HG03469 (cell line): ENCODE results near the gene EPB41L2.
A peak's percentile ranks its signal among the peaks of the same experiment; 100 is the strongest.

Experiments
- ATAC-seq: cut with Tn5 transposase; IDR thresholded peaks from one replicate; pipeline ENCODE4 v1.9.1; 2021; ENCODE audit warnings: mild to moderate bottlenecking, moderate library complexity, moderate number of reproducible peaks; ENCODE audit not compliant: unreplicated experiment

Gene EPB41L2

DNA sequence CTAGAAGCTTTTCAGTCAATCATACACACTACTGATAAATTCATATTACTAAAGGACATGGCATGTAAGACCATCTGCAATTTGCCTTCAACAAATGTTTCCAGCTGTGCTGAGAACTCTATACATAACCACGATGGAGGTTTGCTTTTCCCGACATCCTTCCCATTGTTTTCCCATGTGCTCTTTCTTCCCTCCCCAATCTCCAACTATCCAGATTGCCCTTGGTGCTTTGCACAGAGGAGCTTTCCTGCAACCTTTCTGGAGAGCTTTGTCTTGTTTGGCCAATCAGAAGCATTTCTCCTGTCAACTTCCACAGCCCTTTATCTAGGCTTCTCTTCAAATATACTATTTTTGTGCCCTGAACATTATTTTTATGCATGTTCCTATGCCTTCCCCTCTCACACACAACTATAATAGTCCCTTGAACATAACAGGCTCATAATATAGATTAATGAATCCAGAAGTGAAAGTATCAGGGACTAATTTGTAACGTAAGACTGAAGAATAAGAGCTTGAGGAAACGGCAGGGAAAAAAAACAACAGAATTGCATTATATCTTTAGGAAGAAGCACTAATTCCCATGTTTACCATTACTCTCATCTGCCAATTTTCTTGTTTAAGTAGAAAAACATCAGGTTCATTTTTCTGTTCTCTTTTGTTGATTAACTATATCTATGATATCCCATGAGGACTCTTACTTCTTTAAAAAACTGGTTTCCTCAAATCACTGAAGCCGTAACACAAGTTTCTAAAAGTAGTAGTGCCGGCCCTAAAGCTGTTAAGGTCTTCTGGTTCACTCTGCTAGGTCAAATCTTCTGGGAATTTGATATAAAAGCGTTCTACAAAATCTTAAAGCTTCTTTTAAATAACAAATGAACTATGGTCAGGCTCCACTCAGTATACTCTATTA lies 215.8 kb downstream of the EPB41L2 start:
- no peak for ATAC-seq

DNA sequence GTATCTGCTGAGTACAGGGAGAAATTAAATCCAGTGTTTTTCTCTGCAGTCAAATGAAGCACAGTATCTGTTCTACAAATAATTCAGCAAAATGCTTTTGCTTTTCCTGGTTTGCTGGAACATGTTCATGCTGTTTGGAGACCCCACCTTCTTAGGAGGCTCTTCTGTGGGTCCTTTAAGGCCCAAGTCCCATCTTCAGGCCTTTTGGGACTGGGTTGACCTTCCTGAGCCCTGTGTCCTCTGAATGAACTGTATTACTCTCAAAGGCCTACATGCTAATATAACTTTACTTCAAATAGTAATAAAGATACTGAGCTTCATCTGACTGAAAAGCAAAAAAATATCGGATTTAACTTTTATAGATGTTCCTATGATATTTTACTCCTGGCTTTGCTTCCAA lies 216.5 kb downstream of the EPB41L2 start:
- no peak for ATAC-seq

DNA sequence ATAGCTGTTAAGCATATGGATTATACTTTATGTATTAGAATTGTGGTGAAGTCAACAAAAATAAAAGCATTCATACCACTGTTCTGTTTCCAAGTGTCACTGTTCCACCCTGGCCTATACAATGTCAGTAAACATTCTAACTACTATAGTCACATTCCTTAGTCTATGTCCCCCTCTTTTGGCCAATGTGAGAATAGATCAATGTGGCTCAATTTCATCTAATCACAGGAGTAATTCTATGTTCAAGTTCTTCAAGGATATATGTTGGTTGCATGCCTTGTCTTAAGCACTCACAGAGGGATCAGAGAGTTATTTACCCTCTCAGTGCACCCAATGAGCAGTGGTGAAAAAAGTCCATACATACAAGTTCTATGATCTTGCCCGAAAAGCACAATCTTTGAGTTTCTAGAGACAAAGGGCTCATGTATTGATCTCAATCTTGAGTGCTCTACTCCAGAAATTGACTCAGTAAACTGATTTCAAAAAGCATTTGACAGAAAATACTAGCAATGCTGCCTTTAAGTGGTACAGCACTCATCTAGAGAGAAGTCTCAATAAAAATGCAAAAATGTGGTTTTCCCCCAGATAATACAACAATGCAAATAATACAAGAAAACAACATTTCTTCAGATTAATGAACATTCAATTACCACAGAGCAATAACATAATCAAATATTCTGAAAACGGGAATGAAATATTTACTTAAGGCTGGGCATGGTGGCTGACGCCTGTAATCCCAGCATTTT lies 219.3 kb downstream of the EPB41L2 start:
- ATAC-seq: peak; percentile 64

DNA sequence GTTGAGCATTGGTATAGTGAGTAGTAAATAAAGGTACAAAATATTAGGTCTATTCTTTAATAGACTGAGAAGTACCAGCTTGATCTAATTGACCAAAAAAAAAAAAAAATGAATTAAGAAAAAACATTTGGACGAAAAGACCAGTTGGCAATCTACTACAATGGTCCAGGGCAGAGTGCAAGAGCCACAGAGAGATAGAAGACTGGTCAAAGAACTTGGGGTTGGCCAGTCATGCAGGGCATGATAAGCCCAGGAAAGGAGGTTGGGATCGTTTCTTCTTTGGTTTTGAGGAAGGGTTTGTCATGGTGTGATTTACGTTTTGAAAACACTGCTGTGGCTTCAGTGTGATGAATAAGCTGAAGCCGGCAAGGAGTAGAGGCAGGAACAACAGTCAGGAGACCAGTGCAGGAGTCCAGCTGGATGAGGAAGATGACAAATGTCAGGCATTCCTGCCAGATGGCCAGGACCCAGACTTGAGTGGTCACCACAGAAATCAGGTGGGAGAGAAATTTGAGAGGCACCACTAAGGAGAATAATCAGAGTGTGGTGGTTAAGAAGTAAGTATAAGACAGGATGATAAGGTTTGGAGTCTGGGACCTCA lies 221.8 kb downstream of the EPB41L2 start:
- no peak for ATAC-seq

DNA sequence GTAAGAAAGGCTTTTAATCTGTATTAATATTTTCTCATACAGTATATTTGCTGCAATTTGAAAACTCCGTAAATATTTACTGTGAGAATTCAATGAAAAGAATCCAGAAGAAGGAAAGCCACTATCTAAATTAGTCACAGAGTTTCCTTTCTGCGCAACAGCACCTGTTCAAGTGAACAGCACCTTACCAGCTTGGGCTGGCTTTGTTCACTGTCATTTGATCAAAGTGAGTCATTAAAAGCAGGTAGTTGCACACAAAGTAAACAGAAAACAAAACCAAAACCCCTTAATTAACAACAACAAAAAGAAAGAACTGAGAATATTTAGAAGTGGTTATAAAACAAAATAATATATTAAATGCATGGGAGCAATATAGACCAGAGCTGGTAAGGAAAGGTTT lies 223.0 kb downstream of the EPB41L2 start:
- no peak for ATAC-seq

DNA sequence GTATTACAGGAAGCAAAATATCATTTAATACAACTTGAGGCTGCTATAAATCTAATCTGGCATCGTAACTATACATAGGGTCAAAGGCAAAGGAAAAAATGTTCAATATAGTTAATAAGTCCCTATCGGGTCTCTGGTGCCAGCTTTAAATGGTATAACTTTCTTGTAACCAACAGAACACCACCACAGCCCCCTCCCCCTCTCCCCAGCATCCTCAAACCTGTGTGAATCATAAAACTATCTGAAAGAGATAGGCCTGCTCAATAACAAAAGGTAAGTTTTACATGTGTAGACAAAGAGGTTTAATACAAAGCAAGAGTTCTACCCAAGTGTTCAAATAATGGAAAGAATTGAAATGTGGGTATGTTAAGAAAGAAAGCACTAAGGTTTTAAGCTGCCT lies 223.7 kb downstream of the EPB41L2 start:
- no peak for ATAC-seq

DNA sequence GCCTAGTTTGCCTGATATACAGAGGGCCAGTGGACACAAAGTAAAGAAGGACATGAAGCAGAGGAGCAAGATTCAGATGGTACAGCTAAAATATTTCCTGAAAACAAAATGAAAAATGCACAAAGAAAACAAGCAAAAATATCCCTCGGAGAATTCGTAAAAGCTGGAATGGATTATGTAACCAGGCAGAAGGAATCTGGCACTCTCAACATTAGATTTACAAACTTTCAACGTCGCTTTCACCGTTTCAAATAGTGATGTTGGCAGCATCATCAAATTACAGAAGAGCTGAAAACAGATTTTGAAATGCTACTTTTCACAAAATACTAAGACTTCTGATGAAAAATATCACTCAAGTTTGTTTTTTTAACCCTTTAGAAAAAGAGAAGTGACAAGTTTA lies 224.1 kb downstream of the EPB41L2 start:
- no peak for ATAC-seq

DNA sequence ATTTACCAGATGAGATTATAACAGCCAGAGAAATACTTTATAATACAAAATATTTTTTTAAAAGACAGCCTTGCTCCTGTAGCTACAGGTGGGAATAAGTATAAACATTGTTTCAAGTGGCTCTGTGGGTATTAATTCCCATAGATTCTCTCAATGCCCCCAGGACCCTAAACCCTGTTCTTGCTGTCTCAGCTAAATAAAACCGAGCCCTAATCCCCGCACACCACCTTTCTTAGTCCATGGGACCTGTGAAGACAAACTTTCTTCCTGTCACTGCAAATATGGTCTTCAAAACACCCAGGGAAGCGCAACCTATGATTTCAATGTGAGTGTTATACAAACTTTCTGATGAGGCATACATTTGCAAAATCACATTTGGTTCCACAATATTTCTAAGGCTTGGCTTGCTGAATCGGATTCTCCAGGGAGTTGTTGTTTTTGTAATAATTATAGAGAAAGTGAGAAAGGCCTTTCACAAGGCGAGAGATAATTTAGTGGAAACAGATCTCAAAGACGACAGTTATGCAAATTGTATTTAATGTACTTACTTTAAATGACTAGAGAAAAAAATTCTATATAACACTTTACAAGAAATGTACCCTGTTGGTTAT lies 224.7 kb downstream of the EPB41L2 start:
- ATAC-seq: no peak

DNA sequence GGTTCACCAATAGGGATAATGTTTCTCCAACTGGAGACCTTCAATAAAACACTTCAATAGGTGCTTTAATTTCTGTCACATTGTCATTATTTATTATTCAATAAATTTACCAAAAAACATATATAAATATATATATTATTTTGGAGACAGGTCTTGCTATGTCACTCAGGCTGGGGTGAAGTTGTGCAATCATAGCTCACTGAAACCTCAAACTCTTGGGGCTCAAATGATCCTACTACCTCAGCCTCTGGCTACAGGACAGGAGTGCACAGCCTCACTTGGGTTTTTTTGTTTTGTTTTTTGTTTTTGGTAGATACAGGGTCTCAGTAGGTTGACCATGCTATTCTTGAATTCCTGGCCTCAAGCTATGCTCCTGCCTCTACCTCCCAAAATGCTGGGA lies 226.0 kb downstream of the EPB41L2 start:
- no peak for ATAC-seq

DNA sequence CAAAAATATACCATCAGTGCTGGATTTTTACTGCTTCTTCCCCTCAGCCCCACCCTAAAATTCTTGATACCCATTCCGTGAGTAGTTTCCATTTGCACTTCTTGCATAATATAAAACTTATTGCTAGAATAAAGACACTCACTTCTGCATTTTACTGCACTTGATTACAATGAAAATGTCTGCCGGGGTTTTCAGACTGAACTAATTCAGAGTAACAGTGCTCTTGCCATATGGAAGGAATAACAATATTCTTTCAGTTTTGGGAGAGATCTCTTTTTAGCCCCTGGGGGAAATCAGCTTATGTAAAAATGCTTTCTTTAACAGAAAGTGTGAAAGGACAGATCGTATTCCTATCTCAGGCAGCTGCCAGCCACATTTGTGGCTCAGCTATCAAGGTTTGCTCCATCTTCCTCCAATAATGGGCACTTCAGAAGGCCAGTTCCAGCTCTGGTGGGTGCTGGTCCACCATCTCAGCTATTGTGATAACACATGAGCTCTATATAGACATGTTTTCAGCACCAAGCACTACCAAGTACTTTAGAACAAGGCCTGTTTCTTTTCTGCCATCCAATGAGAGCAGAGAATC lies 226.9 kb downstream of the EPB41L2 start:
- ATAC-seq: no peak

DNA sequence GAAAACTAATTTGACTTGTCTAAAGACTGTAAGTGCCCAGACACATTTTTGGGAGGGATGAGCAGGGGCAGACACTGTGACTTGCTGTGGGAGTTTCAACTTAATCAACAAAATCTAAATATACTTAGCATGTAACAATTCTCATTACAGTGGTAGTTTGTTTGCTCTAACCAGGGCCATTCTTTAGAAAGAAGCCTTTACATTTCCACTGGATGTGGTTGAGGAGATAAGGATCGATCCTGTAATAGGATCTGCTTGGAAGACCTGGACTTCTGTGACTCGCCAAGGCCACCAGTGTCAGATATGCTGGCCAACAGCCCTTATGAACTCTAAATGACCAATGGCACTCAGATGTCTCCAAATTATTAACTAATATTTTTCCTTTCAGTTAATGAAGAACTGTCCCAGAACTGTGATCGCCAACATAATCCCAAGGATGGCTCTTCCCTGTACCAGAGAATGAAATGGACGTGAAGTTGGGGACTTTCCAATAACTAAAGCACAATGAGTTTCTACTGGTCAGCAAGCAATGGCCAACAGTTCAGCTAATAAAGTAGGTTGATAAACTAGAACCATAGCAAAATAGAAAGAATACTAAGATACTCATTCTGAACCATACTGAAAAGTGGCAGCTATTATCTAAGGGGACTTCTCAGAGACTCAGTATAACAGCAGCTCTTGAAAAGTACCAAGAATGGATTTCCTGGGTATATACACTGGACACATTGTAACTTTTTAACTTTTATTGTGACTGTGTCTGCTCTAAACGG lies 228.4 kb downstream of the EPB41L2 start:
- ATAC-seq: no peak

DNA sequence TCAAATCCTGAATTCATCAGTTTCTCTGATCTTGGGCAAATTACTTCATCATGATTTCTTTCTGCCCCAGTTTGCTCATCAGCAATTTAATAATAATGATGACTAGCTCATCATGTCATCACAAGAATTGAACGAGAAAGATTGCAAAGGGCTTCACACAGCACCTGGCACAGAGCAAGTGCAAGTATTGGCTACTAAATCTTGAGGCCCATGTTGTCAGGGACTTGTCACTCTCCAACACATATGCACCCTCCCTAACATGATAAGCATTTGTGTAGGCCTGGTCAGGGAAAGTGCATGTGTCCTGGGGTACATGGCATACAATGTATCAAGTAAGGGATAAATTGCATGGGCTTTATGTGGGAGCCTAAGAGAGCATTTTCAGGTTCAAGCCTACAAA lies 229.5 kb downstream of the EPB41L2 start:
- ATAC-seq: no peak

DNA sequence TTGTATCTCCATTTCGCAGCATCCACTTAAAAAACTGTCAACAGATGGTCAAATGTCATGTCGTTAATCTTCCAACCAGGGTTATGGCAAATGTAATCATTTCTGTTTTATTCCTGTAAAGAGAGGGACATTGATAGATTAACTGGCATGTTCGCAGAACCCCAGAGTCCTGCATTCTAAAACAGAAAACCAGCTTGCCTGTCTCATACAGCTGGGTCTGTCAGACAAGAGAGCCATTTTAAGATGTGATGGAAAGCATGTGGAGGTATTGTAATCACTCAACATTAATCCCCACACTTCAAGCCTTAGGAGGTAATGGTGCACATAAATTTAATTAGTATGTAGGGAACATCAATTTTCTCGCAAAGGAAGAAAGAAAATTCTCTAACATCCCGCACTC lies 231.4 kb downstream of the EPB41L2 start:
- no peak for ATAC-seq

DNA sequence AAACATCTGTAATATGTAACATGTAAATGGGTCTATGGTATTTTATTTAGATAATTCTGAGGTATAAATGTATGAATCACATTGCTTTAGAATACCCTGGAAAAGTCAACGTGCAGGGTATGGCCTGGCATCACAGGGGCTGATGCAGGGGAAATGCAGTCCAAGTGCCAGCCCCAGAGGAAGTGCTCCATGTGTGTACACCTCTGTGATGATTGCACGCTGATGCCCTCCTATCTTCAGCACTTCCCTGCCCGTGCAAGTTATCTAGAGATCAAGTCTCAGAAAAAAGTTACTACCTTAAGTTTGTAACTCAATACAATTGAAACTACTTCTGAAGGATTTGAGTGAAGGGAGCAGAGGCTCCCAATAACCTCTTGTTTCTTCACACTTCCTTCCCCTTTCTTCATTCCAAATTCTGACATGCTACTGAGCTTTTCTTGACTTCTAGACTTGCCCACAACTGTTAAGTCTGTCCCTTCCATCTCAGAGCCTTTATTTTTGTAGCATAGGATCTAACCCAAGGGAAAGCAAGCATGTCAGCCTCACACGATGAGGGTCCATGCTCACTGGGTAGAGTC lies 233.6 kb downstream of the EPB41L2 start:
- ATAC-seq: no peak

DNA sequence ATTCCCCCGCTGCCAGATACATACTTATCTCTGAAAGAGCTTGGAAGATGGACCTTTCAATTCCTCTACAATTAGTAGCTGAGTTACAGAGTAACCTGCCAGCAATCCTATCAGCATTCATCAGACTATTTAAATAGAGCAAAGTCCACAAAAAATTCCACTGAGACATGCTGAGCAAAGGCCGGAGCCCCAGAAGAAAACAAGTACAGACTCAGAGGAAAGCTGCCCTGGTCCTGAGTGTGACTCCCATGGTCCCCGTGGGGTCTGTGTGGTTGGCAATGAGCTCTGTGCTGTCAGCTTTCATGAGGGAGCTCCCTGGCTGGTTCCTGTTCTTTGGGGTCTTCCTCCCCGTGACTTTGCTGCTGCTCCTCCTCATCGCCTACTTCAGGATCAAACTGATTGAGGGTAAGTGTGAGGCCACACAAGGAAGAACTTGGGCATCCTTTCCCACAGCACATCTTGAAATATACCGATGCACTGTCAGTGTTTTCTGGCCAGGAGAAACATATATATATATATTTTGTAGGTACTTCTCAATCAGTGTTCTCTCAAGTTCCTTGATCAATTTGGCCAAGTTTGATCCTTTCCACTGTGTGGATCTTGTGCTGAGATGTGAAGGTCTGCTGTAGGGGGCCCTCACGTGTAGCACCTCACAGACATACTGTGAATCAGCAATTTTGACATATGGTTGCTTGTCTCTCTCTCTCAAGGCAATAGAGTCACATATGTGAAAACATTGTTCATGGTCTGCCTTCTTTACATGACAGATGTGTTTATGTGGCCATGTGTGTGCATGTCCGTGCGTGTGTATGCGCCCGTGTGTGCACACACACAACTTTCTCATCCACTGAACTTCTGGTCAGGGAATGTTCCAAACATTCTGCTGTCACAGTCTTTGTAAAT lies 235.5 kb downstream of the EPB41L2 start, which contains the start of gene SMLR1:
SMLR1 (plus strand) TSS at position 160 of the 903 bp plus-strand sequence; CDS start at position 168, 8 bp downstream.
- ATAC-seq: no peak

DNA sequence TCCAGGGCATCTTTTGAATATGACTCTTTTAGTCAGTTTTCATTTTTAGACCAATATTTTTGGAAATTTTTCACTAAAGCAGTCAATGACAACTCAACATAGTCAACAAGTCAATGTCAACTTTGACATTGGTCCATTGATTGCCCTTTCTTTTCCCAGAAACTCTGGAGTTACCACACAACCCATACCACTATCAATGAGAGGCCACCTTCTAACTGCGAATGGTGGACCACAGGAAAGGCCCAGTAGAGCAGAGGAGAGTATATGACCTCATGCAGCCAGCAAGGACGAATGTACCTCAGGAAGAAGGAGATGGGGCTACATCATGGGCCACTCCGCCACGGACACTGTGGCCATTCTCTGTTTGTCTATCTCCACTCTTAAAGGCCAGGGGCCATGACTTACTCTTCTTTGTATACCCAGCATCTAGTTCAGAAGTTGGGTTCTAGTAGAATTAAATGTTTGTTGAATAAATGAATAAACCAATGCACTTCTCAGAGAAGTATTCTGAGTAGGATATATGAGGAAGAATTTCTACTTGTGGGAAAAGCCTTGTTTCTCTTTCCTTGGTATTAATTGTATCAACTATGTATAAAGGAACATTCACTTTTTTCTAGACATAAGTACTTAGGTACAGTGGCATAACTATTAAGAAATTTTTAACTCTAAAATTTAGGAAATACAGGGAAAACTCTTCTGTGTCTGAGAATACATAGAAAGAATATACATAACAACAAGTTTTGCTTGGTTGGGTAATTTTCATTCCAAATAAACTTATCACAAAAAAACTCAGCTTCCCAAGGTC lies 236.4 kb downstream of the EPB41L2 start:
- ATAC-seq: no peak

DNA sequence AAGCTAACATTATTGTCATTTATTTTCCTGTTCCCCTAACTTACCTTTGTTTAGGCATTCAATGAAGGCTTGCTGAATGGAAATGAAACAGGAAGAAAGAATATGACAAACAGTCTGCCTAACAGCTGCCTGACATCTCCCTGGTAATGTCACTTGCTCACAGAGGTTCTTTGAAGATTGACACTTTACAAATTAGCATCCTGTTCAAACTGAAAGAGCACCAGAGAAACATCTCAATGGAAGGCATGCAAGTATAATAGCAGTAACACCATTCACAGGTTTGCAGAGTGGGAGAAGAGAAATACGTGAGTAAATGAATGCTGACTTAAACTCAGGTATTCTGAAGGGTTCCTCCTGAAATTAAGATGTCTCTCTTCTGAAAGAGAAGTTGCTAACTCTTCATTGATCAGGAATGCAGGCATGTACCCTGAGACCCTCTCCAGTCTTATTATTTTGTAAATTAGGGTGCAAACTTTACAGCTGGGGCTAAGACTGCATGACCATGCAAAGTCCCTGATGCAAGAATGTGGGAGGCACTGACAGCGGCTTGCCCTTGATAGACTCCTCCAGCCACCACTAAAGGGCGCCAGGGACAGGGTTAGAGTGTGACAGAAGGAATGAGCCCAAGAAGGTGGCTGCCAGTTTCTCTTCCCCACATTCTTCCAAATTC lies 237.1 kb downstream of the EPB41L2 start:
- ATAC-seq: no peak
